Activated naive CD4-positive, alpha-beta T cell treated with anti-CD3 and anti-CD28 coated beads, Interleukin-2, amount 10 ng/mL, durations not matched to agents 7 days and 5 days (primary cell): Measurements from ENCODE around the gene CD151.

Experiments
- CTCF ChIA-PET: fragments of 350-600 bp; sonication (Branson Sonifier 250); formaldehyde crosslinking; loops from one replicate; lab custom pipeline; 2021; ENCODE audit warnings: antibody characterized with exemption; lab: Charles Lee
- DNase-seq: peaks from one replicate; pipeline ENCODE4 v3.0.0-alpha.2; 2020
- H3K27ac Mint-ChIP-seq: one replicate; pipeline ENCODE4 v1.8.0; 2021; ENCODE audit warnings: mild to moderate bottlenecking, moderate library complexity, mixed read lengths
- H3K27me3 Mint-ChIP-seq: one replicate; pipeline ENCODE4 v1.8.0; 2021; ENCODE audit warnings: mild to moderate bottlenecking, mixed read lengths
- H3K36me3 Mint-ChIP-seq: one replicate; pipeline ENCODE4 v1.8.0; 2021; ENCODE audit warnings: mixed read lengths
- H3K4me1 Mint-ChIP-seq: one replicate; pipeline ENCODE4 v1.8.0; 2021; ENCODE audit warnings: mixed read lengths
- H3K4me3 Mint-ChIP-seq: one replicate; pipeline ENCODE4 v1.8.0; 2021; ENCODE audit warnings: mild to moderate bottlenecking, moderate library complexity, mixed read lengths
- H3K9me3 Mint-ChIP-seq: one replicate; pipeline ENCODE4 v1.8.0; 2021; ENCODE audit warnings: mixed read lengths

Gene CD151

DNA sequence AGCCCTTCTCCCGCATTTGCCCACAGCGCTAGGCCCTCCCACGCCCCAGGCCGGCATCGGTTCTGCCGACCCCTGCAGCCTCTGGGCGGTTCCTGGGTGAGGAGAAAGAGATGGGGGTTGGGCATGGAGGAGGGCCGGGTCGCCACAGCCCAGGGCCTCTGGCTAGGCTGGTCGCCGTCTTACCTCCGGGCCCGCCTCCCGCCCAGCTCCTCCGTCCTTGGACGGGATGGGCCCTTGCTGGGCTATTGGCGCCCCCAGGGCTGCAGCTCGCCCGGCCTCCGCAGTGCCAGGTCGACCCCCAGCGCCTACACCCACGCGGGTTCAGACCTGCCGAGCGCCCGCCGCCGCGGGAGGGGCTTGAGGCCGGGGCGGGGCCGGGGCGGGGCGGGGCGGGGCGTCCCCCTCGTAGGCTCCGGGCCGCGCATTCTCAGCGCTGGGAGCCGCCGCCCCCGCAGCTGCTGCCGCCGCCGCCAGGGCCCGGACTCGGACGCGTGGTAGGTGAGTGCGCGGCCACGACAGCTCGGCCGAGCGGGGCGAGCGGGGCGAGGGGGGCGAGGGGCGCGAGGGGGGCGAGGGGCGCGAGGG, at the start of gene CD151:
CD151 (plus strand) TSS at position 424 of the 585 bp plus-strand sequence. CDS start 3,118 bp downstream, outside the sequence.
- Mint-ChIP-seq H3K4me1 (peaks cover 40% of the 10 kb centered on the region), H3K4me3 (peak within 1 kb of the TSS; percentile 57), H3K9me3 (no peaks in the 10 kb centered on the region), H3K27ac (no peak within 1 kb of the TSS), H3K36me3 (peaks cover 5% of the 10 kb centered on the region), H3K27me3 (peaks cover 70% of the 10 kb centered on the region)
- DNase-seq = peak; percentile 70
- CTCF ChIA-PET = interaction anchor here (0.9 kb wide), 1 partner anchor 11 kb away, joined by 3 read pairs; no protein-coding TSS in a partner anchor

- no peaks in the 10 kb centered on the region for H3K27me3 Mint-ChIP-seq
- CTCF ChIA-PET = no interaction called here
- DNase-seq = no peak
- peaks cover 21% of the 10 kb centered on the region for H3K4me1 Mint-ChIP-seq
- H3K9me3 Mint-ChIP-seq = no peaks in the 10 kb centered on the region
- no peak overlapping the region for H3K27ac Mint-ChIP-seq
- peaks cover 14% of the 10 kb centered on the region for H3K36me3 Mint-ChIP-seq
- H3K4me3 Mint-ChIP-seq = no peak overlapping the region
These were observed 49.2 kb upstream of the CD151 start for GRCh38 chr11:783581-784015.

GRCh38 chr11:786235-787083, 46.3 kb upstream of the CD151 start:
- no peak for DNase-seq

GRCh38 chr11:787084-787675, 45.6 kb upstream of the CD151 start:
- peaks cover 7% of the 10 kb centered on the region for H3K27me3 Mint-ChIP-seq
- CTCF ChIA-PET = no interaction called here
- no peaks in the 10 kb centered on the region for H3K9me3 Mint-ChIP-seq
- DNase-seq = no peak
- no peak overlapping the region for H3K27ac Mint-ChIP-seq
- no peak overlapping the region for H3K4me3 Mint-ChIP-seq
- peaks cover 6% of the 10 kb centered on the region for H3K4me1 Mint-ChIP-seq
- H3K36me3 Mint-ChIP-seq = peaks cover 12% of the 10 kb centered on the region

More at GRCh38 chr11:786235-787083, 46.3 kb upstream of the CD151 start:
- CTCF ChIA-PET = no interaction called here
- no peak overlapping the region for H3K27ac Mint-ChIP-seq
- H3K27me3 Mint-ChIP-seq = peaks cover 7% of the 10 kb centered on the region
- H3K4me3 Mint-ChIP-seq = no peak overlapping the region
- H3K4me1 Mint-ChIP-seq = peaks cover 6% of the 10 kb centered on the region
- H3K9me3 Mint-ChIP-seq = no peaks in the 10 kb centered on the region
- H3K36me3 Mint-ChIP-seq = peaks cover 12% of the 10 kb centered on the region

DNA sequence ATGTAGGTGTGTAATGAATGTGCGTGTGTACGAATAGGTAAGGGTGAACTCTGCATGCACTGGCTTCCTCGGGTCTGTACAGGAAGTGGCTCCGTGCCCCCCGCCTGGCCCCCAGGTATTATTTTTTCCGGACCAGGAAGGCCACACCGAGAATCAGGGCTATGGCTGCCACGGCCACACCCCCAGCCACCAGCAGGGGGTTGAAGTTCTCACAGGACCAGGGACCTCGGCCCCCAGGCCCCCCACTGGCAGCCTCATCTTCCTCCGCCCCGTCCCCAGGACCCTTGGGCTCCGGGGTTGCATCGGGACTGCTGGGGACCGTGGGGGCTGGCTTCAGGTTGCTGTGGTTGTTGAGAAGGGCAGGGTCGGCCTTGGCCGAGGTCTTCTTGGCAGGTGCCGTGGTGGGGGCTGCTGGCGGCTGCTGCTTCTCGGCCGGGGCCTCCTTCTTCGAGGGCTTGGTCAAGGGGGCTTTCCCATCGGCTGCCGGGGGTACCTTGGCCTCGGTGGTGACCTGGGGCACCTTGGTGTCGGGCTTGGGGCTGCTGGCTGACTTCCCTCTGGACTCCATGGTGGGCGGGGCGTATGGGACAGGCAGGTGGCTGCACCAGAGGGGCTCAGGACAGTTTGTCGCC, 44.6 kb upstream of the CD151 start:
- Mint-ChIP-seq H3K27ac (no peak overlapping the region), H3K36me3 (peaks cover 12% of the 10 kb centered on the region), H3K4me1 (peaks cover 6% of the 10 kb centered on the region), H3K4me3 (no peak overlapping the region), H3K27me3 (peaks cover 7% of the 10 kb centered on the region), H3K9me3 (no peaks in the 10 kb centered on the region)
- CTCF ChIA-PET = no interaction called here
- DNase-seq = no peak

GRCh38 chr11:788953-789940, 43.5 kb upstream of the CD151 start:
- H3K9me3 Mint-ChIP-seq = no peaks in the 10 kb centered on the region
- CTCF ChIA-PET = interaction anchor here (1.0 kb wide), 1 partner anchor 11 kb away, joined by 4 read pairs; no protein-coding TSS in a partner anchor
- no peak for DNase-seq
- peaks cover 7% of the 10 kb centered on the region for H3K27me3 Mint-ChIP-seq
- no peak overlapping the region for H3K4me3 Mint-ChIP-seq
- no peak overlapping the region for H3K27ac Mint-ChIP-seq
- peaks cover 12% of the 10 kb centered on the region for H3K36me3 Mint-ChIP-seq
- H3K4me1 Mint-ChIP-seq = peaks cover 6% of the 10 kb centered on the region

DNA sequence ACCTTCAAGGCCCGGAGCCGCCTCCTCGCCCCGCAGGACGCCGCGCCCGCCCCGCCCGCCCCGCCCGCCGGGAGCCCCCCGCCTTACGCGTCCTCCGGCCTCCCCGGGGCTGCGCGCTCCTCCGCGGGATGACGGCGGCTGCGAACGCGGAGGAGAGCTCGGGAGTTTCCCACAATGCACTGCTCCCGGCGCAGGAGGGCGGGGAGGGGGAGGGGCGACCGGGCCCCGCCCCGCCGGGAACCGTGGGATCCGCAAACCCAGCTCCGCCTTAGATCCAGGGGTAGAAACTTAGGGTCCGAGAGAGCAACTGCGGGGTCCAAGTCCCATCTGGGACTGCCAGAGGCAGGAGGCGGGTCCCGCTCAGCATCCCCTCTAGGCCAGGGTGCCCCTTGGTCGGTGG, 42.8 kb upstream of the CD151 start, which contains the start of gene CEND1:
CEND1 (minus strand) TSS at position 148 of the 400 bp plus-strand sequence. CDS start 1,514 bp downstream, outside the sequence.
- Mint-ChIP-seq H3K27me3 (peaks cover 7% of the 10 kb centered on the region), H3K36me3 (peaks cover 10% of the 10 kb centered on the region), H3K27ac (no peak within 1 kb of the TSS), H3K4me3 (peak within 1 kb of the TSS; percentile 31), H3K4me1 (peaks cover 10% of the 10 kb centered on the region), H3K9me3 (no peaks in the 10 kb centered on the region)
- DNase-seq = peak; percentile 65
- CTCF ChIA-PET = interaction anchor here (1.0 kb wide), 1 partner anchor 12 kb away, joined by 4 read pairs; no protein-coding TSS in a partner anchor

DNA sequence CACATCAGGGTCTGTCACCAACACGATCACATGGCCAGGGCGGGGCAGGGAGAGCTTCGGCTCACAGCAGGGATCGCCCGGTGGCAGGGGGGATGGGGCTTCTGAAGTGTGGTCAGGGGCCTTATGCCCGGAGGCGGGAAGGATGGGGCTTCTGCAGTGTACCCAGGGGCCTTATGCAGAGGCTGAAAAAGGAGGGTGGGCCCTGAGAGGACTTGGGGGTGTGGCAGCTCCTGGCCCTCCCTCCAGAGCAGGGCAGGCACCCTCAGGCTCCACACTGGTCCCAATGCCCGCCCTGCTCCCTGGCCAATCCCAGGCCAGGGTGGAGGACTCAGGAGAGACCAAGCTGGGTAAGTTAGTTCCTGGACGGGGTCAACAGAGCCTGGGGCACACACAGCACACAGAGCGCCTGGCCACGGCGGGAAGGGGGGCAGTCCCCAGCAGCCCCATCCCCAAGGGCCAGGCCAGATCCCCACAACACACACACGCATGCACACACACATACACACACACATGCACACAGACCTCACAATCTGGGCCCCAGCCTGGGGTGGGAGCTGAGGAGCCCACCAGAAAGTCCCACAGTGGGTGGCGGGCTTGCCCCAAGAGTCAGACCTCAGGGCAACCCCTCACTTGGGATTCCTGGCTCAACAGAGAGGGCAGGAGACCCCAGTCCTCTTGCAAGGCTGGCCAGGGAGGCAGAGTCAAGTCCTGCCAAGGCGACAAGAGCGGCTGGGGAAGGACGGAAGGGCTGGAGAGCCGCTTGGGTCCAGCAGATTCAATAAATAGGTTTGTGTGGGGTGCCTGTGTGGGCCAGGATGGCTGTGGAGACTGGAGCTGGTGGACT, 41.8 kb upstream of the CD151 start:
- no peaks in the 10 kb centered on the region for H3K9me3 Mint-ChIP-seq
- peaks cover 10% of the 10 kb centered on the region for H3K36me3 Mint-ChIP-seq
- H3K4me1 Mint-ChIP-seq = peaks cover 14% of the 10 kb centered on the region
- peak overlapping the region; percentile 60 for H3K27ac Mint-ChIP-seq
- CTCF ChIA-PET = no interaction called here
- no peak overlapping the region for H3K4me3 Mint-ChIP-seq
- peaks cover 7% of the 10 kb centered on the region for H3K27me3 Mint-ChIP-seq
- no peak for DNase-seq

DNA sequence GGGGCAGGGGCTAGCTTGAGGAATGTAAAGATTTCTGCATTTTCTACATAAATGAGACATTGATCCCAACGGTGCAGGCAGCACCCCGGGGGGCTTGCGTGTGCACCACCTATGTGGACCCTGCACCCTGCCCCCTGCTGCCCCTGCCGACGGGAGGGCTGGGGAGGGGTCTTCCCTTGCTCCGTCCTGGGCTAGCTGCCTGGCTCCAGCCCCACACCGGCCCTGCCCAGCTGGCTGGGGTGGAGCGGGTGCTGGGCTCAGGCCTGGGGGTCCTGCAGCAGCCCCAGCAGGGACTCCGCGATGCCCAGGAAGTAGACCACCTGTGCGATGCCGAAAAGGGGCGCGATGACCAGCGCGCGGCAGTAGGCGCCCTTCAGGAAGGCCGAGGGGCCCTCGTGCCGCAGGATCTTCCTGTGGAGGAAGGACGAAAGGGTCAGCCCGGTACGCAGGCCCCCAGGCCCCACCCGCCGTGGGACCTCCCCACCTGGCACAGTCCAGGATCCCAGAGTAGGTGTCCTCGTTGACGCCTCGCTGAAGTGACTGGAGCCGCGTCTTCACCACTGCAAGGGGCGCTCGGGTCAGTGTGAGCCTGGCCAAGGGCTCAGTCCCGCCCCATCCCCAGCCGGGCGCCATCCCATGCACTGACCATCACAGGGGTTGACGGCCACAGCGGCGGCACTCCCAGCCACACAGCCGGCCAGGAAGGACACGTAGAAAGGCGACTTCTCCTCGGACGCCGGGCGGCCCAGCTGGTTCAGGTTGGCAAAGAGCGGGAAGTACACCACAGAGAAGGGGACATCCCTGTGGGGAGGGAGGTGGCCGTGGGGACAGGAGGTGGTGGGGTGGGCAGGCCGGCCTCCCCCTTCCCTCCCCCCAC, 40.9 kb upstream of the CD151 start:
- CTCF ChIA-PET = no interaction called here
- no peak overlapping the region for H3K4me3 Mint-ChIP-seq
- no peak for DNase-seq
- no peak overlapping the region for H3K27ac Mint-ChIP-seq
- peaks cover 7% of the 10 kb centered on the region for H3K27me3 Mint-ChIP-seq
- H3K9me3 Mint-ChIP-seq = no peaks in the 10 kb centered on the region
- peaks cover 19% of the 10 kb centered on the region for H3K4me1 Mint-ChIP-seq
- peaks cover 10% of the 10 kb centered on the region for H3K36me3 Mint-ChIP-seq

- no peak overlapping the region for H3K27ac Mint-ChIP-seq
- peaks cover 10% of the 10 kb centered on the region for H3K36me3 Mint-ChIP-seq
- DNase-seq = no peak
- H3K4me3 Mint-ChIP-seq = no peak overlapping the region
- H3K27me3 Mint-ChIP-seq = peaks cover 7% of the 10 kb centered on the region
- H3K4me1 Mint-ChIP-seq = peaks cover 22% of the 10 kb centered on the region
- no peaks in the 10 kb centered on the region for H3K9me3 Mint-ChIP-seq
- CTCF ChIA-PET = no interaction called here
These were observed 40.3 kb upstream of the CD151 start for GRCh38 chr11:792535-792821.

DNA sequence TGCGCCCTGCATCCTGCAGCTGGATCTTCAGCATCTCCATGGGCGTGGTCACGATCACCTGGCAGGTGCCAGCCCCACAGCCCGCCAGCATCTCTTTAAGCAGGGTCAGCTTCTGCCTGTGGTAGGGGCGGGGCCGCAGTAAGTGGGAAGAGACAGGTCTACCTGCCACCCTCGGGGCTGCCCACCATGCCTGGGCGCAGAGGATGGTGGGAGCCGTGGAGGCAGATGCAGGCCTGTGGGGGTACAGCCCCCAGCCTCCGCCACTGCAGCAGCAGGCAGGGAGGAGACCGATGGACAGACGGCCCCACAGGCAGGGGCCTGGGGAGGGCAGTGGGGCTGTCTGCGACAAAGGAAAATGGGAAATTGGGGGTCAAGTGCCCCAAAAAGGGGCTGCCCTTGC, 39.9 kb upstream of the CD151 start:
- H3K27me3 Mint-ChIP-seq = peaks cover 7% of the 10 kb centered on the region
- no peak for DNase-seq
- CTCF ChIA-PET = interaction anchor here (1.2 kb wide), 1 partner anchor 15 kb away, joined by 3 read pairs; no protein-coding TSS in a partner anchor
- no peak overlapping the region for H3K27ac Mint-ChIP-seq
- peaks cover 21% of the 10 kb centered on the region for H3K4me1 Mint-ChIP-seq
- H3K36me3 Mint-ChIP-seq = peaks cover 10% of the 10 kb centered on the region
- H3K4me3 Mint-ChIP-seq = no peak overlapping the region
- no peaks in the 10 kb centered on the region for H3K9me3 Mint-ChIP-seq

DNA sequence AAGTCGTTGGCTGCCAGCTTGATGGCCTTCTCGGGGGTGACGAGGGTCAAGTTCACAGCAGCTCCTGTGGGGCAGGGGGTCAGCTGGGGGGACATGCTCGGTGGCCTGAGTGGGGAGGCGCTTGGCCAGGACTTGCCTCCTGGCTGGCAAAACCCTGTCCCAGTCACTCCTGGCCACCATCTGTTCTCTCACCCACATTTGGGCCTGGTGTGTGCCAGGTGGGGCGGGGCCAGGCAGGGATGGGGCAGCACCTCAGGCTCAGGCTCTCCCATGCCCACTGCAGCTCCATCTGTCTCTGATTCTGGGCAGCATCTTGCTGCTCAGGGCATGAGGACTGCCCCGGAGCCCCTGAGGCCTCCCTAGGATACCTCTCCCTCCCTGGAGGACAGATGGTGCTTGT, 39.2 kb upstream of the CD151 start:
- CTCF ChIA-PET = interaction anchor here (1.2 kb wide), 1 partner anchor 15 kb away, joined by 3 read pairs; no protein-coding TSS in a partner anchor
- DNase-seq = no peak

More for the DNA sequence above, 39.2 kb upstream of the CD151 start:
- Mint-ChIP-seq H3K4me3 (peak overlapping the region; percentile 41), H3K27ac (no peak overlapping the region), H3K27me3 (peaks cover 7% of the 10 kb centered on the region), H3K36me3 (peaks cover 10% of the 10 kb centered on the region), H3K4me1 (peaks cover 20% of the 10 kb centered on the region), H3K9me3 (no peaks in the 10 kb centered on the region)
